ENCODE data around the gene ZNF280A. TPM values are rescaled to one million over a fixed set of nuclear protein-coding genes. Genes with fewer than 3 reads are reported as not detected.
A peak's percentile ranks its signal among the peaks of the same experiment; 100 is the strongest.

ZNF280A gene
- total RNA-seq, 2 donors from 2014 or later = not detected

- Histone ChIP-seq H3K4me3 (no peak overlapping the region), H3K4me1 (no peaks in the 10 kb centered on the region), H3K27ac (no peak overlapping the region), H3K27me3 (no peaks in the 10 kb centered on the region), H3K36me3 (replicated peaks in 1 of 2; ENCODE audit: insufficient read depth in 1 of 2, low read depth in 2 of 2) (no peaks in the 10 kb centered on the region), H3K9me3 (no peaks in the 10 kb centered on the region)
- TF ChIP-seq CTCF (IDR thresholded peaks at IDR 0.05) (no peak), POLR2A (IDR thresholded peaks at IDR 0.05) (no peak)
- 44 to 58% methylated on average over 5 of the region's 5 CpGs for WGBS, 2 donors
- ATAC-seq (no peak), DNase-seq (peak in 1 of 4 donors; percentile 3)
- intact Hi-C loops (cut with DNase I) = no loop called here
These were observed 26.4 kb upstream of the ZNF280A start for GRCh38 chr22:22546490-22546889.

- intact Hi-C loops (cut with DNase I) = no loop called here
- no peak overlapping the region for H3K4me3 ChIP-seq
- H3K27ac ChIP-seq = no peak overlapping the region
- no peaks in the 10 kb centered on the region for H3K27me3 ChIP-seq
- 84 to 100% methylated on average over 1 to 2 of the region's 2 CpGs for WGBS, 2 donors
- DNase-seq (no peak), ATAC-seq (no peak)
- TF ChIP-seq POLR2A (IDR thresholded peaks at IDR 0.05) (no peak), CTCF (IDR thresholded peaks at IDR 0.05) (no peak)
- H3K4me1 ChIP-seq = no peaks in the 10 kb centered on the region
- no peaks in the 10 kb centered on the region for H3K36me3 ChIP-seq (replicated peaks in 1 of 2; ENCODE audit: insufficient read depth in 1 of 2, low read depth in 2 of 2)
- H3K9me3 ChIP-seq = no peaks in the 10 kb centered on the region
These were observed 25.0 kb upstream of the ZNF280A start for GRCh38 chr22:22545084-22545483.

- intact Hi-C loops (cut with DNase I) = no loop called here
- ATAC-seq = no peak
- Histone ChIP-seq H3K4me3 (no peak overlapping the region), H3K4me1 (no peaks in the 10 kb centered on the region), H3K36me3 (replicated peaks in 1 of 2; ENCODE audit: insufficient read depth in 1 of 2, low read depth in 2 of 2) (no peaks in the 10 kb centered on the region), H3K27ac (no peak overlapping the region), H3K27me3 (no peaks in the 10 kb centered on the region), H3K9me3 (no peaks in the 10 kb centered on the region)
- DNase-seq = no peak
- TF ChIP-seq CTCF (IDR thresholded peaks at IDR 0.05) (no peak), POLR2A (IDR thresholded peaks at IDR 0.05) (no peak)
- WGBS, 2 donors = 65 to 71% methylated on average over 6 to 7 of the region's 7 CpGs
These were observed 18.3 kb upstream of the ZNF280A start for GRCh38 chr22:22538226-22538989.

- Histone ChIP-seq H3K36me3 (replicated peaks in 1 of 2; ENCODE audit: insufficient read depth in 1 of 2, low read depth in 2 of 2) (no peaks in the 10 kb centered on the region), H3K27me3 (no peaks in the 10 kb centered on the region), H3K27ac (no peak overlapping the region), H3K4me3 (no peak overlapping the region), H3K9me3 (no peaks in the 10 kb centered on the region), H3K4me1 (no peaks in the 10 kb centered on the region)
- intact Hi-C loops (cut with DNase I) = no loop called here
- no peak for DNase-seq
- ATAC-seq = no peak
- TF ChIP-seq POLR2A (IDR thresholded peaks at IDR 0.05) = no peak
- no peak for TF ChIP-seq CTCF (IDR thresholded peaks at IDR 0.05)
- WGBS, 2 donors = 30 to 33% methylated on average over 1 of the region's 1 CpG
These were observed 16.8 kb upstream of the ZNF280A start for GRCh38 chr22:22536916-22537315.

GRCh38 chr22:22536515-22536914 lies 16.4 kb upstream of the ZNF280A start:
- intact Hi-C loops (cut with DNase I) = no loop called here
- TF ChIP-seq CTCF (IDR thresholded peaks at IDR 0.05) (no peak), POLR2A (IDR thresholded peaks at IDR 0.05) (no peak)
- no peak overlapping the region for H3K4me3 ChIP-seq
- DNase-seq (no peak), ATAC-seq (no peak)
- WGBS, 2 donors = 56 to 63% methylated on average over 6 of the region's 6 CpGs
- H3K36me3 ChIP-seq (replicated peaks in 1 of 2; ENCODE audit: insufficient read depth in 1 of 2, low read depth in 2 of 2) = no peaks in the 10 kb centered on the region
- H3K4me1 ChIP-seq = no peaks in the 10 kb centered on the region
- no peaks in the 10 kb centered on the region for H3K9me3 ChIP-seq
- no peaks in the 10 kb centered on the region for H3K27me3 ChIP-seq
- H3K27ac ChIP-seq = no peak overlapping the region
